ENCODE measurements around the gene ANO2.

GRCh38 chr12:5575987-5576386 is 369.1 kb downstream of the ANO2 start:
- TF ChIP-seq POLR2A (IDR thresholded peaks at IDR 0.05; ENCODE audit: low read depth) (no peak), EP300 (IDR thresholded peaks at IDR 0.05) (no peak)
- TF ChIP-seq, protein P1, sequence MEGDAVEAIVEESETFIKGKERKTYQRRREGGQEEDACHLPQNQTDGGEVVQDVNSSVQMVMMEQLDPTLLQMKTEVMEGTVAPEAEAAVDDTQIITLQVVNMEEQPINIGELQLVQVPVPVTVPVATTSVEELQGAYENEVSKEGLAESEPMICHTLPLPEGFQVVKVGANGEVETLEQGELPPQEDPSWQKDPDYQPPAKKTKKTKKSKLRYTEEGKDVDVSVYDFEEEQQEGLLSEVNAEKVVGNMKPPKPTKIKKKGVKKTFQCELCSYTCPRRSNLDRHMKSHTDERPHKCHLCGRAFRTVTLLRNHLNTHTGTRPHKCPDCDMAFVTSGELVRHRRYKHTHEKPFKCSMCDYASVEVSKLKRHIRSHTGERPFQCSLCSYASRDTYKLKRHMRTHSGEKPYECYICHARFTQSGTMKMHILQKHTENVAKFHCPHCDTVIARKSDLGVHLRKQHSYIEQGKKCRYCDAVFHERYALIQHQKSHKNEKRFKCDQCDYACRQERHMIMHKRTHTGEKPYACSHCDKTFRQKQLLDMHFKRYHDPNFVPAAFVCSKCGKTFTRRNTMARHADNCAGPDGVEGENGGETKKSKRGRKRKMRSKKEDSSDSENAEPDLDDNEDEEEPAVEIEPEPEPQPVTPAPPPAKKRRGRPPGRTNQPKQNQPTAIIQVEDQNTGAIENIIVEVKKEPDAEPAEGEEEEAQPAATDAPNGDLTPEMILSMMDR (IDR thresholded peaks at IDR 0.05) = no peak
